ENCODE results near the gene PLPP1.

The PLPP1 gene

GRCh38 chr5:55495216-55495615, 39.5 kb downstream of the PLPP1 start:
- TF ChIP-seq, protein P1, sequence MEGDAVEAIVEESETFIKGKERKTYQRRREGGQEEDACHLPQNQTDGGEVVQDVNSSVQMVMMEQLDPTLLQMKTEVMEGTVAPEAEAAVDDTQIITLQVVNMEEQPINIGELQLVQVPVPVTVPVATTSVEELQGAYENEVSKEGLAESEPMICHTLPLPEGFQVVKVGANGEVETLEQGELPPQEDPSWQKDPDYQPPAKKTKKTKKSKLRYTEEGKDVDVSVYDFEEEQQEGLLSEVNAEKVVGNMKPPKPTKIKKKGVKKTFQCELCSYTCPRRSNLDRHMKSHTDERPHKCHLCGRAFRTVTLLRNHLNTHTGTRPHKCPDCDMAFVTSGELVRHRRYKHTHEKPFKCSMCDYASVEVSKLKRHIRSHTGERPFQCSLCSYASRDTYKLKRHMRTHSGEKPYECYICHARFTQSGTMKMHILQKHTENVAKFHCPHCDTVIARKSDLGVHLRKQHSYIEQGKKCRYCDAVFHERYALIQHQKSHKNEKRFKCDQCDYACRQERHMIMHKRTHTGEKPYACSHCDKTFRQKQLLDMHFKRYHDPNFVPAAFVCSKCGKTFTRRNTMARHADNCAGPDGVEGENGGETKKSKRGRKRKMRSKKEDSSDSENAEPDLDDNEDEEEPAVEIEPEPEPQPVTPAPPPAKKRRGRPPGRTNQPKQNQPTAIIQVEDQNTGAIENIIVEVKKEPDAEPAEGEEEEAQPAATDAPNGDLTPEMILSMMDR (IDR thresholded peaks at IDR 0.05; ENCODE audit: low read depth, low read length, missing control alignments), result no peak
- no peak for DNase-seq (ENCODE audit: low read depth)
- no peak overlapping the region for H3K4me3 ChIP-seq (ENCODE audit: low read depth, low read length)

GRCh38 chr5:55492449-55492848, 42.3 kb downstream of the PLPP1 start:
- DNase-seq (ENCODE audit: low read depth), result no peak
- no peak overlapping the region for H3K4me3 ChIP-seq (ENCODE audit: low read depth, low read length)
- TF ChIP-seq, protein P1 (IDR thresholded peaks at IDR 0.05; ENCODE audit: low read depth, low read length, missing control alignments), result no peak

GRCh38 chr5:55485073-55485472, 49.7 kb downstream of the PLPP1 start:
- no peak overlapping the region for H3K4me3 ChIP-seq (ENCODE audit: low read depth, low read length)
- TF ChIP-seq, protein P1 (IDR thresholded peaks at IDR 0.05; ENCODE audit: low read depth, low read length, missing control alignments), result no peak
- no peak for DNase-seq (ENCODE audit: low read depth)

DNA sequence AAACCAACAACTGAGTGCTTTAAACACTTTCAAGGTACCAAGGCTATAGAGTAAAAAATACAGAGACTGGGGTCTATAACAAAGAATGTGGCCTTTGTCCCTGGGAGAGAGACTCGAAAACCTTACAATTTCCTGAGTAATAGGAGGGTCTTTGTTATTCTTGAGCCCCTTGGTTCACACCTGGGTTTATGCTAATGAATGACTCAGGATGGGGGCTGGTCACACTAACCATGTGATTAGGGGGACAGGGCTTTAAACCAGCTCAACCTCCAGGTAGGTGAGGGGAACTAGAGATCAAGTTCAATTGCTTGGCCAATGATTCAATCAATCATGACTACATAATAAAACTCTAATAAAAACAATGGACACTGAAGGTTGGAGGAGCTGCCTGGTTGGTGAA, 50.2 kb downstream of the PLPP1 start:
- TF ChIP-seq, protein P1 (IDR thresholded peaks at IDR 0.05; ENCODE audit: low read depth, low read length, missing control alignments), result no peak
- DNase-seq (ENCODE audit: low read depth), result no peak
- H3K4me3 ChIP-seq (ENCODE audit: low read depth, low read length), result no peak overlapping the region

- DNase-seq (ENCODE audit: low read depth), result no peak
- no peak overlapping the region for H3K4me3 ChIP-seq (ENCODE audit: low read depth, low read length)
- TF ChIP-seq, protein P1 (IDR thresholded peaks at IDR 0.05; ENCODE audit: low read depth, low read length, missing control alignments), result no peak
Observed at GRCh38 chr5:55483885-55484284, 50.9 kb downstream of the PLPP1 start.

DNA sequence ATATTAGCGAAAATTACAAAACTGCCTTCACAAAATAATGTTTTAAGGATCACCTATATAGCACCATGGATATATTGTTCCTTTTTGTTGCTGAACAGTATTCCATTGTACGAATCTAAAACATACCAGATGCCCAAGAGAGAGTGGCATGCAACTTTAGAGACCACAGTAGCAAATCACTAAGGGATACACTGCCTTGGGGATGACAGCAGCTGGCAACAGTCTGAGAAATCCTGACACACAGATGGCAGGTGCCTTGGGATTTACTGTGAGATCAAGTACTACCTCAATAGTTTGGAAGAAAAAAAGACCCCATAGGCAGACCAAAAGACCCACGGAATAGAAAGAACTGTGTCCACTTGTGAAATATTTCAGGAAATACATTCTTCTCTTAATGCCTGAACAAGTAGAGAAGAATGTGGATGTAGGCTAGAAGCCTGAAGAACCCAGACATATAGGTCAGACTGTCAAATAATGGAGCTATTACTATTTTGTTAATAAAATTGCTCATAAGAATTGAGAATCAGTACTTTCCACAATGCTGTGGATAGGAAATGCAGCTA, 53.4 kb downstream of the PLPP1 start:
- H3K4me3 ChIP-seq (ENCODE audit: low read depth, low read length), result no peak overlapping the region
- no peak for DNase-seq (ENCODE audit: low read depth)
- TF ChIP-seq, protein P1 (IDR thresholded peaks at IDR 0.05; ENCODE audit: low read depth, low read length, missing control alignments), result no peak

DNA sequence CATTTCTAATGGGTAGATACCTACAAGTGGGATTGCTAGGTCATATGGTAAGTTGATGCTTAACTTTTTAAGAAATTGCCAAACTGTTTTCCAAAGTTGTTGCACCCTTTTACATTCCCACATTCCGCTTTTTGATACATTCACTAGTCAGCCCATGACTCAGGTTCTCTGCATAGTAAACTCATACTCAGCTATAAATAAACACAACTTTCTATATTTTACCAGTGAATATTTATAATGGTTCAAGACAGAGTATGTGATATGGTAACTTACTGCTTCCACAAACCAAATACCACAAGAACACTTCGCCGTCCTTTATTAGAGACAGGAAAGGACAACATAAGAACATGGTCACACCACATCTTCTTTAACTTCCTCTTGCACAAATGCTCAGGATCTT, 54.0 kb downstream of the PLPP1 start:
- TF ChIP-seq, protein P1 (IDR thresholded peaks at IDR 0.05; ENCODE audit: low read depth, low read length, missing control alignments), result no peak
- DNase-seq (ENCODE audit: low read depth), result no peak
- no peak overlapping the region for H3K4me3 ChIP-seq (ENCODE audit: low read depth, low read length)
